Coronary artery (tissue), 2 donors: Measurements from ENCODE around the gene CEACAM16.

ENCODE experiments used
- DNase-seq: peaks from one replicate; pipeline ENCODE4 v3.0.0-alpha.2; 2017; ENCODE audit warnings: low spot score
- H3K27ac ChIP-seq, 2 donors: fragments of 200-600 bp; sonication (generic); one replicate each; pipeline ENCODE4 v1.5.1; 2016 to 2019
- H3K4me3 ChIP-seq: fragments of 200-600 bp; sonication (generic); 2 replicates; pipeline ENCODE4 v1.5.1; 2016; ENCODE audit warnings: mild to moderate bottlenecking, moderate library complexity
- CTCF ChIP-seq: fragments of 200-600 bp; sonication (generic); IDR thresholded peaks from one replicate; pipeline ENCODE4 v1.5.1; 2019; ENCODE audit warnings: antibody characterized with exemption

CEACAM16 gene

GRCh38 chr19:44722131-44723121 lies 23.5 kb downstream of the CEACAM16 start:
- peak overlapping the region in 1 of 2 donors; percentile 32 for H3K27ac ChIP-seq
- H3K4me3 ChIP-seq, result no peak overlapping the region
- DNase-seq, result no peak
- TF ChIP-seq CTCF, result no peak

GRCh38 chr19:44723299-44723951 lies 24.5 kb downstream of the CEACAM16 start:
- Histone ChIP-seq H3K4me3 (no peak overlapping the region), H3K27ac (no peak overlapping the region)
- DNase-seq, result no peak
- TF ChIP-seq CTCF, result no peak

- TF ChIP-seq CTCF, result peak; percentile 99
- peak; percentile 89 for DNase-seq
- H3K27ac ChIP-seq, result no peak overlapping the region
- H3K4me3 ChIP-seq, result no peak overlapping the region
Observed at GRCh38 chr19:44723952-44724319, 25.0 kb downstream of the CEACAM16 start.

- DNase-seq, result no peak
- peak overlapping the region; percentile 22 for H3K4me3 ChIP-seq
- no peak for TF ChIP-seq CTCF
- no peak overlapping the region for H3K27ac ChIP-seq
Observed at GRCh38 chr19:44725251-44725650, 26.3 kb downstream of the CEACAM16 start.

- no peak for TF ChIP-seq CTCF
- DNase-seq, result no peak
- no peak overlapping the region for H3K27ac ChIP-seq
- no peak overlapping the region for H3K4me3 ChIP-seq
Observed at GRCh38 chr19:44725684-44726083, 26.7 kb downstream of the CEACAM16 start.

GRCh38 chr19:44726465-44726864 lies 27.5 kb downstream of the CEACAM16 start:
- no peak for TF ChIP-seq CTCF
- Histone ChIP-seq H3K4me3 (no peak overlapping the region), H3K27ac (no peak overlapping the region)
- no peak for DNase-seq
